ENCODE data around the gene CADM2.

DNA sequence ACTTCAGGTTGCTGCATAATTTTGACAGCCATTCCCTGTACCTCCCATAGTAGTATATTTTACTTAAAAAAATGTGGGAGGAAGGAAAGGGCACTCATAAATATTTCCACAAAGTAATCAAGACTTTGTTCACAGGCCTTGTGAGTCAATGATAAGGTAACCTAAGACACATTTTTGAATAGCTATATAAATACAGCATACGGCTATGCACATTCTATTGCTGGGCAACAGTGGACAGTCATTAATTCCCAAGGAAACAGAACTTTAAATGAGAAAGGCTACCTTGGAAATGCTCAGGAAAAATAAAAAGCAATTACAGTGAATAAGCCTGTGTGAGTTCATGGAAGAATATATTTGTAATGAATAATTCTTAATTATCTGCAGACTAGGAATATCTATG, 144.0 kb downstream of the CADM2 start:
- TF ChIP-seq, protein P1, sequence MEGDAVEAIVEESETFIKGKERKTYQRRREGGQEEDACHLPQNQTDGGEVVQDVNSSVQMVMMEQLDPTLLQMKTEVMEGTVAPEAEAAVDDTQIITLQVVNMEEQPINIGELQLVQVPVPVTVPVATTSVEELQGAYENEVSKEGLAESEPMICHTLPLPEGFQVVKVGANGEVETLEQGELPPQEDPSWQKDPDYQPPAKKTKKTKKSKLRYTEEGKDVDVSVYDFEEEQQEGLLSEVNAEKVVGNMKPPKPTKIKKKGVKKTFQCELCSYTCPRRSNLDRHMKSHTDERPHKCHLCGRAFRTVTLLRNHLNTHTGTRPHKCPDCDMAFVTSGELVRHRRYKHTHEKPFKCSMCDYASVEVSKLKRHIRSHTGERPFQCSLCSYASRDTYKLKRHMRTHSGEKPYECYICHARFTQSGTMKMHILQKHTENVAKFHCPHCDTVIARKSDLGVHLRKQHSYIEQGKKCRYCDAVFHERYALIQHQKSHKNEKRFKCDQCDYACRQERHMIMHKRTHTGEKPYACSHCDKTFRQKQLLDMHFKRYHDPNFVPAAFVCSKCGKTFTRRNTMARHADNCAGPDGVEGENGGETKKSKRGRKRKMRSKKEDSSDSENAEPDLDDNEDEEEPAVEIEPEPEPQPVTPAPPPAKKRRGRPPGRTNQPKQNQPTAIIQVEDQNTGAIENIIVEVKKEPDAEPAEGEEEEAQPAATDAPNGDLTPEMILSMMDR (IDR thresholded peaks at IDR 0.05; ENCODE audit: extremely low read depth in 1 of 2, insufficient read depth in 1 of 2, low read depth in 1 of 2, low read length in 2 of 2): no peak
- no peak for TF ChIP-seq EZH2 (IDR thresholded peaks at IDR 0.05; ENCODE audit: borderline replicate concordance, low read depth, low read length, severe bottlenecking)
- no peak for TF ChIP-seq POLR2A (IDR thresholded peaks at IDR 0.05; ENCODE audit: low read depth, low read length)
- no peak for TF ChIP-seq JUN (IDR thresholded peaks at IDR 0.05; ENCODE audit: borderline replicate concordance, insufficient read depth, insufficient read length, low read depth)
- TF ChIP-seq, protein P2, sequence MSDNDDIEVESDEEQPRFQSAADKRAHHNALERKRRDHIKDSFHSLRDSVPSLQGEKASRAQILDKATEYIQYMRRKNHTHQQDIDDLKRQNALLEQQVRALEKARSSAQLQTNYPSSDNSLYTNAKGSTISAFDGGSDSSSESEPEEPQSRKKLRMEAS (IDR thresholded peaks at IDR 0.05; ENCODE audit: insufficient read depth, insufficient read length): no peak
- TF ChIP-seq FOS (IDR thresholded peaks at IDR 0.05; ENCODE audit: borderline replicate concordance, insufficient read depth, low read length): no peak
- TF ChIP-seq MYC (IDR thresholded peaks at IDR 0.05; ENCODE audit: low read depth, low read length): no peak
- TF ChIP-seq POLR2AphosphoS5 (IDR thresholded peaks at IDR 0.05; ENCODE audit: insufficient read depth, low read depth, low read length): no peak
